SK-N-SH treated with all-trans-retinoic acid at 6 μM for 48 hours (cell line): ENCODE results near the gene ARF4.

ENCODE experiments used
- TCF4 ChIP-seq: fragments of 250-450 bp; sonication (Bioruptor Pico); IDR thresholded peaks from 2 replicates; pipeline ENCODE4 v1.8.0; 2021; ENCODE audit warnings: mild to moderate bottlenecking, moderate library complexity, borderline replicate concordance
- TF ChIP-seq, protein P1 (sequence below): fragments of 250-450 bp; sonication (Bioruptor Pico); IDR thresholded peaks from 2 replicates; pipeline ENCODE4 v1.5.1; 2020; ENCODE audit warnings: low read depth, mild to moderate bottlenecking, moderate library complexity

GRCh38 chr3:57600195-57600594 is 3.1 kb upstream of the ARF4 start:
- TF ChIP-seq, protein P1, sequence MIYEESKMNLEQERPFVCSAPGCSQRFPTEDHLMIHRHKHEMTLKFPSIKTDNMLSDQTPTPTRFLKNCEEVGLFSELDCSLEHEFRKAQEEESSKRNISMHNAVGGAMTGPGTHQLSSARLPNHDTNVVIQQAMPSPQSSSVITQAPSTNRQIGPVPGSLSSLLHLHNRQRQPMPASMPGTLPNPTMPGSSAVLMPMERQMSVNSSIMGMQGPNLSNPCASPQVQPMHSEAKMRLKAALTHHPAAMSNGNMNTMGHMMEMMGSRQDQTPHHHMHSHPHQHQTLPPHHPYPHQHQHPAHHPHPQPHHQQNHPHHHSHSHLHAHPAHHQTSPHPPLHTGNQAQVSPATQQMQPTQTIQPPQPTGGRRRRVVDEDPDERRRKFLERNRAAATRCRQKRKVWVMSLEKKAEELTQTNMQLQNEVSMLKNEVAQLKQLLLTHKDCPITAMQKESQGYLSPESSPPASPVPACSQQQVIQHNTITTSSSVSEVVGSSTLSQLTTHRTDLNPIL (CRISPR knock-in tag) = no peak
- TF ChIP-seq TCF4 = no peak
